Mesothelial cell of epicardium (in vitro differentiated cells): ENCODE results near the gene RTP5. TPM values are rescaled to one million over a fixed set of nuclear protein-coding genes. Genes with fewer than 3 reads are reported as not detected.
A peak's percentile ranks its signal among the peaks of the same experiment; 100 is the strongest.

Experiments
- DNase-seq, 2 experiments: peaks; one replicate each; pipeline ENCODE4 v3.0.0; 2021; ENCODE audit warnings: low spot score in 2 of 2; ENCODE audit not compliant: unreplicated experiment in 2 of 2
- H3K27ac Mint-ChIP-seq: 2 replicates; pipeline ENCODE4 v1.8.0; 2021; ENCODE audit warnings: mixed read lengths
- H3K27me3 Mint-ChIP-seq: 2 replicates; pipeline ENCODE4 v1.8.0; 2021; ENCODE audit warnings: low read depth, mixed read lengths
- H3K36me3 Mint-ChIP-seq: 2 replicates; pipeline ENCODE4 v1.8.0; 2021; ENCODE audit warnings: mixed read lengths
- H3K4me1 Mint-ChIP-seq: 2 replicates; pipeline ENCODE4 v1.8.0; 2021; ENCODE audit warnings: mixed read lengths
- H3K4me3 Mint-ChIP-seq: 2 replicates; pipeline ENCODE4 v1.8.0; 2021; ENCODE audit warnings: mild to moderate bottlenecking, moderate library complexity, mixed read lengths
- H3K9me3 Mint-ChIP-seq: 2 replicates; pipeline ENCODE4 v1.8.0; 2021; ENCODE audit warnings: mixed read lengths
- total RNA-seq: library from RNA; stranded (reverse); gene quantifications from 3 replicates; pipeline ENCODE4 v1.2.1, GENCODE V29; 2021
- TF ChIP-seq, protein P1 (sequence below): fragments of 200-600 bp; sonication (generic); IDR thresholded peaks from one replicate; pipeline ENCODE4 v1.5.0; 2021; ENCODE audit warnings: antibody characterized with exemption; ENCODE audit not compliant: unreplicated experiment

The RTP5 gene
- total RNA-seq, 1 donor from 2014 or later = not detected

DNA sequence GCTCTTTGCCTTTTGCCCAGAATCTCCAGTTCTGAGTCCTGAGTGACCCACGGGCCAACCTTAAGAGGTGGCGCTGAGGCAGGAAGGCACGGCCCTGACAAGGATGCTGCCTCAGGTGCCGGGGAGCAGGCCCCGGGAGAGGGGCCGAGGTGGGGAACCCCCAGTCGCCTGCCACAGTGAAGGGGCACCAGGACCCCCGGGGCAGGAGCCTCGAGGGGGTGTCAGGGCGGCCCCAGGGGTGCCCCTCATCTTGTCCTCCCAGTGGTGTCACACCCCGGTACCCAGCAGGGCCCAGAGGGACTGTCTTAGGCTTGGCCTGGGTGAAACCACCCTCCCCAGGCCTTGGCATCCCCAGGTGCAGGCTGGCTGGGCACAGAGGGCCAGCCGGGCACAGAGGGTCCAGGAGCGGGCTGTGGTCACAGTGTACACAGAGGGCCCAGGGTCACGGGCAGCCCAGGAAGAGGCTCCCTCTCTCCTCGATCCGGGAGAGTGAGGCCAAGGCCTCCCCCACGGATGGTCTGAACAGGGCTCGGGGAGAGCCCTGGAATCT, 11.9 kb upstream of the RTP5 start:
- peak in 1 of 2 experiments; percentile 16 for DNase-seq
- TF ChIP-seq, protein P1, sequence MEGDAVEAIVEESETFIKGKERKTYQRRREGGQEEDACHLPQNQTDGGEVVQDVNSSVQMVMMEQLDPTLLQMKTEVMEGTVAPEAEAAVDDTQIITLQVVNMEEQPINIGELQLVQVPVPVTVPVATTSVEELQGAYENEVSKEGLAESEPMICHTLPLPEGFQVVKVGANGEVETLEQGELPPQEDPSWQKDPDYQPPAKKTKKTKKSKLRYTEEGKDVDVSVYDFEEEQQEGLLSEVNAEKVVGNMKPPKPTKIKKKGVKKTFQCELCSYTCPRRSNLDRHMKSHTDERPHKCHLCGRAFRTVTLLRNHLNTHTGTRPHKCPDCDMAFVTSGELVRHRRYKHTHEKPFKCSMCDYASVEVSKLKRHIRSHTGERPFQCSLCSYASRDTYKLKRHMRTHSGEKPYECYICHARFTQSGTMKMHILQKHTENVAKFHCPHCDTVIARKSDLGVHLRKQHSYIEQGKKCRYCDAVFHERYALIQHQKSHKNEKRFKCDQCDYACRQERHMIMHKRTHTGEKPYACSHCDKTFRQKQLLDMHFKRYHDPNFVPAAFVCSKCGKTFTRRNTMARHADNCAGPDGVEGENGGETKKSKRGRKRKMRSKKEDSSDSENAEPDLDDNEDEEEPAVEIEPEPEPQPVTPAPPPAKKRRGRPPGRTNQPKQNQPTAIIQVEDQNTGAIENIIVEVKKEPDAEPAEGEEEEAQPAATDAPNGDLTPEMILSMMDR = no peak
- H3K9me3 Mint-ChIP-seq = no peaks in the 10 kb centered on the region
- no peaks in the 10 kb centered on the region for H3K36me3 Mint-ChIP-seq
- no peaks in the 10 kb centered on the region for H3K27me3 Mint-ChIP-seq
- H3K27ac Mint-ChIP-seq = no peak overlapping the region
- peaks cover 8% of the 10 kb centered on the region for H3K4me1 Mint-ChIP-seq
- no peak overlapping the region for H3K4me3 Mint-ChIP-seq

DNA sequence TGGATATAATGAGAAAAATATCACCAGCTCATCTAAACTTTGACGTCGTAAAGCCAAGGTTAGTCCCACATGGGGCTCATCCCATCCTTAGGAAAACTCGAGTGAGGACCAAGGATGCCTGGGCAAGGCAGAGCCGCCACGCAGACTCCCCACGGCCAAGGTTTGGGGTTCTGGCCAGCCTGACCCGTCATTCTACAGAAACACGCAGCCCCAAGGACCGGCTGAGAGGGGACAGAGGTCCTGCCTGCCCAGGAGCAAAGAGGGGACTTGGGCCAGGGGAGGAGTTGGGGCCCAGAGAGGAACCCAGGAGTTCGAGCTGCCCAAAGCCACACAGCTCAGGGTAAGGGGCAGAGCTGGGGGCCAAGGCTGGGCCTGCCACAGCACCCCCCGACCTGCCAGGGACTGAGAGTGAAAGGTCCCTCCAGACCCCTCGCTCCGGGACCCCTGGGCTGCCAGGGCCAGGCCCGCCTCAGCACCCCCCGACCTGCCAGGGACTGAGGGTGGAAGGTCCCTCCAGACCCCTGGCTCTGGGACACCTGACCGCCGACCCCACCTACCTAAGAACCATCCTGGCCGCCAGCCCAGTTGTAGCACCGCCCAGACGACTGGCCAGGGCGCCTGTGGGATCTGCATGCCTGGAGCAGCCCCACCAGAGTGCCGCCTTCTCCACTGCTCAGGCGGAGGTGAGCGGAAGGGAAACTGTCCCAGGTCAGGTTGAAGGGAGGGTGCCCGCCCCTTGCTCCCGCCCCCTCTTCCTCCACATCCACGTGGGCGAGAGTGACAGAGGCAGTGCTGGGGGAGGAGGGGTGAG, 11.1 kb upstream of the RTP5 start, which contains the start of gene PDCD1:
Gene PDCD1 (minus strand): TSS at position 689 of the 811 bp plus-strand sequence. CDS start 56 bp downstream, at position 633.
- H3K9me3 Mint-ChIP-seq = no peaks in the 10 kb centered on the region
- H3K27me3 Mint-ChIP-seq = peaks cover 4% of the 10 kb centered on the region
- TF ChIP-seq, protein P1 = no peak
- peak in 1 of 2 experiments; percentile 23 for DNase-seq
- peaks cover 8% of the 10 kb centered on the region for H3K4me1 Mint-ChIP-seq
- H3K27ac Mint-ChIP-seq = no peak within 1 kb of the TSS
- peak within 1 kb of the TSS; percentile 10 for H3K4me3 Mint-ChIP-seq
- no peaks in the 10 kb centered on the region for H3K36me3 Mint-ChIP-seq

GRCh38 chr2:241859017-241859435, 10.5 kb upstream of the RTP5 start:
- peak in 1 of 2 experiments; percentile 17 for DNase-seq
- no peak overlapping the region for H3K27ac Mint-ChIP-seq
- no peak overlapping the region for H3K4me3 Mint-ChIP-seq
- H3K27me3 Mint-ChIP-seq = peaks cover 4% of the 10 kb centered on the region
- peaks cover under 1% of the 10 kb centered on the region for H3K9me3 Mint-ChIP-seq
- no peaks in the 10 kb centered on the region for H3K36me3 Mint-ChIP-seq
- peaks cover 8% of the 10 kb centered on the region for H3K4me1 Mint-ChIP-seq
- TF ChIP-seq, protein P1 = no peak

- DNase-seq = peak in 1 of 2 experiments; percentile 13
- H3K27ac Mint-ChIP-seq = no peak overlapping the region
- no peaks in the 10 kb centered on the region for H3K36me3 Mint-ChIP-seq
These were observed 9.9 kb upstream of the RTP5 start for GRCh38 chr2:241859436-241860183.

More at GRCh38 chr2:241859436-241860183, 9.9 kb upstream of the RTP5 start:
- Mint-ChIP-seq H3K27me3 (peaks cover 9% of the 10 kb centered on the region), H3K4me1 (peaks cover 8% of the 10 kb centered on the region), H3K9me3 (peaks cover 5% of the 10 kb centered on the region), H3K4me3 (peak overlapping the region; percentile 10)
- TF ChIP-seq, protein P1 = no peak
